GM12865 (cell line): Measurements from ENCODE around the gene WFDC9.
"Not testable (repeated sequence)": the region's sequence is repeated elsewhere in the genome, so short reads cannot be mapped to it uniquely, and the experiment has no call there.

Experiments used
- DNase-seq: peaks from one replicate; pipeline ENCODE4 v3.0.0; 2010; ENCODE audit warnings: low read depth
- H3K4me3 ChIP-seq: 2 replicates; pipeline ENCODE4 v1.5.1; 2011; ENCODE audit warnings: mild to moderate bottlenecking, low read depth, low read length, control low read depth
- CTCF ChIP-seq: IDR thresholded peaks from 2 replicates; pipeline ENCODE4 v1.5.1; 2011; ENCODE audit warnings: low read length, control low read depth, low read depth, inconsistent platforms; ENCODE audit not compliant: insufficient read depth; ENCODE audit errors: missing control alignments

Gene WFDC9

GRCh38 chr20:45631184-45631583 is at the start of gene WFDC9:
TSS of gene WFDC9 (minus strand) at chr20:45631284. CDS start at chr20:45610181, 21,103 bp downstream.
- no peak within 1 kb of the TSS for H3K4me3 ChIP-seq
- TF ChIP-seq CTCF, result no peak
- no peak for DNase-seq

- TF ChIP-seq CTCF, result no peak
- H3K4me3 ChIP-seq, result no peak overlapping the region
- no peak for DNase-seq
Observed at GRCh38 chr20:45679650-45680049, 48.6 kb upstream of the WFDC9 start.

GRCh38 chr20:45672765-45673164 is 41.7 kb upstream of the WFDC9 start:
- H3K4me3 ChIP-seq, result no peak overlapping the region
- no peak for TF ChIP-seq CTCF
- no peak for DNase-seq

- no peak for DNase-seq
- H3K4me3 ChIP-seq, result no peak within 1 kb of the TSS
- no peak for TF ChIP-seq CTCF
Observed at GRCh38 chr20:45670139-45670538, 39.1 kb upstream of the WFDC9 start, which contains the start of gene WFDC11. TSS of gene WFDC11 (minus strand) at chr20:45670239. CDS start at chr20:45650600, 19,639 bp downstream.

- H3K4me3 ChIP-seq, DNase-seq: not testable (repeated sequence)
Observed at GRCh38 chr20:45657038-45657437, 26.0 kb upstream of the WFDC9 start.

GRCh38 chr20:45651726-45652125 is 20.6 kb upstream of the WFDC9 start:
- H3K4me3 ChIP-seq, result not testable (repeated sequence)
- peak; percentile 3 for DNase-seq

GRCh38 chr20:45649312-45649863 is 18.3 kb upstream of the WFDC9 start:
- H3K4me3 ChIP-seq, result no peak overlapping the region
- no peak for TF ChIP-seq CTCF
- no peak for DNase-seq

GRCh38 chr20:45647441-45648050 is 16.5 kb upstream of the WFDC9 start:
- no peak for TF ChIP-seq CTCF
- no peak for DNase-seq

More at GRCh38 chr20:45647441-45648050, 16.5 kb upstream of the WFDC9 start:
- H3K4me3 ChIP-seq, result no peak overlapping the region
